ENCODE data around the gene CDC5L. TPM values are rescaled to one million over a fixed set of nuclear protein-coding genes. Genes with fewer than 3 reads are reported as not detected.

Gene CDC5L
- total RNA-seq, 4 donors from 2014 or later: 17.8 to 24.7 (median 20.8) TPM

GRCh38 chr6:44499609-44500008 is 112.1 kb downstream of the CDC5L start:
- 78 to 87% methylated on average over 5 of the region's 5 CpGs for WGBS, 2 donors
- no peak for TF ChIP-seq POLR2A (IDR thresholded peaks at IDR 0.05)
- TF ChIP-seq, protein P1, sequence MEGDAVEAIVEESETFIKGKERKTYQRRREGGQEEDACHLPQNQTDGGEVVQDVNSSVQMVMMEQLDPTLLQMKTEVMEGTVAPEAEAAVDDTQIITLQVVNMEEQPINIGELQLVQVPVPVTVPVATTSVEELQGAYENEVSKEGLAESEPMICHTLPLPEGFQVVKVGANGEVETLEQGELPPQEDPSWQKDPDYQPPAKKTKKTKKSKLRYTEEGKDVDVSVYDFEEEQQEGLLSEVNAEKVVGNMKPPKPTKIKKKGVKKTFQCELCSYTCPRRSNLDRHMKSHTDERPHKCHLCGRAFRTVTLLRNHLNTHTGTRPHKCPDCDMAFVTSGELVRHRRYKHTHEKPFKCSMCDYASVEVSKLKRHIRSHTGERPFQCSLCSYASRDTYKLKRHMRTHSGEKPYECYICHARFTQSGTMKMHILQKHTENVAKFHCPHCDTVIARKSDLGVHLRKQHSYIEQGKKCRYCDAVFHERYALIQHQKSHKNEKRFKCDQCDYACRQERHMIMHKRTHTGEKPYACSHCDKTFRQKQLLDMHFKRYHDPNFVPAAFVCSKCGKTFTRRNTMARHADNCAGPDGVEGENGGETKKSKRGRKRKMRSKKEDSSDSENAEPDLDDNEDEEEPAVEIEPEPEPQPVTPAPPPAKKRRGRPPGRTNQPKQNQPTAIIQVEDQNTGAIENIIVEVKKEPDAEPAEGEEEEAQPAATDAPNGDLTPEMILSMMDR (IDR thresholded peaks at IDR 0.05): no peak
- no peaks in the 10 kb centered on the region for H3K9me3 ChIP-seq
- H3K36me3 ChIP-seq: no peaks in the 10 kb centered on the region
- no peak for DNase-seq
- H3K4me1 ChIP-seq: peaks cover 12% of the 10 kb centered on the region in 2 donors
- no peaks in the 10 kb centered on the region for H3K27me3 ChIP-seq
- intact Hi-C loops (cut with DNase I): no loop called here
- H3K4me3 ChIP-seq (replicated peaks in 1 of 3): no peak overlapping the region
- H3K27ac ChIP-seq: no peak overlapping the region

Small RNA genes lying within 50 kb of the gene (microRNA-seq; reads per million reads assigned to microRNA genes)
- not detected for gene MIR4642

Small RNA genes lying within 50 kb of the gene (small RNA-seq; reads per million reads assigned to genes)
- not detected for gene MIR4642

Other genes starting within 250 kb of the CDC5L start
- gene CAPN11, start 228.9 kb upstream of the CDC5L start, total RNA-seq: 1 to 10 TPM in 1 of 4 donors, under 1 TPM in 1, not detected in 2; 0.22 to 1.7 TPM
- not detected for gene MYMX, start 170.8 kb upstream of the CDC5L start, total RNA-seq
- gene SLC29A1, start 164.1 kb upstream of the CDC5L start, total RNA-seq: 10 to 100 TPM; 39.7 to 83.3 (median 55.8) TPM
- 100 to 1,000 TPM; 556 to 669 (median 586) TPM for gene HSP90AB1, start 140.6 kb upstream of the CDC5L start, total RNA-seq
- gene SLC35B2, start 130.2 kb upstream of the CDC5L start, total RNA-seq: 10 to 100 TPM; 28.5 to 46.5 (median 41.8) TPM
- gene NFKBIE, start 122.2 kb upstream of the CDC5L start, total RNA-seq: 10 to 100 TPM in 2 of 4 donors, 1 to 10 TPM in 2; 5.1 to 16.9 (median 13.2) TPM
- gene TMEM151B, start 117.3 kb upstream of the CDC5L start, total RNA-seq: not detected
- gene AARS2, start 74.4 kb upstream of the CDC5L start, total RNA-seq: 10 to 100 TPM in 3 of 4 donors, 1 to 10 TPM in 1; 9.7 to 18.0 (median 14.2) TPM
- gene SPATS1, start 45.1 kb upstream of the CDC5L start, total RNA-seq: not detected

Data from thyroid gland (tissue), 4 donors.